HEK293T (cell line): ENCODE measurements around the gene KCNQ1OT1.

Source experiments
- CTCF ChIA-PET: fragments of 350-600 bp; formaldehyde crosslinking; extraction: SDS; loops from one replicate; lab custom pipeline; 2021; ENCODE audit warnings: antibody characterized with exemption, inconsistent platforms; lab: Yijun Ruan, JAX
- POLR2A ChIA-PET: fragments of 350-600 bp; formaldehyde crosslinking; extraction: SDS; loops from one replicate; lab custom pipeline; 2020; ENCODE audit warnings: antibody characterized with exemption, inconsistent platforms; lab: Yijun Ruan, JAX
- DNase-seq: peaks from one replicate; pipeline ENCODE4 v3.0.0; 2012; ENCODE audit warnings: mixed read lengths; ENCODE audit errors: extremely low spot score
- ARNT ChIP-seq: fragments of 450-650 bp; IDR thresholded peaks from 2 replicates; pipeline ENCODE4 v1.6.1; 2017; ENCODE audit warnings: mild to moderate bottlenecking
- BHLHE40 ChIP-seq: fragments of 450-650 bp; IDR thresholded peaks from 2 replicates; pipeline ENCODE4 v1.6.1; 2016; ENCODE audit warnings: mild to moderate bottlenecking, moderate library complexity, borderline replicate concordance
- CTBP1 ChIP-seq: fragments of 450-650 bp; IDR thresholded peaks from 2 replicates; pipeline ENCODE4 v1.6.1; 2016; ENCODE audit warnings: borderline replicate concordance
- ELF4 ChIP-seq: fragments of 450-650 bp; IDR thresholded peaks from 2 replicates; pipeline ENCODE4 v1.6.1; 2017; ENCODE audit warnings: antibody characterized with exemption
- FOXA1 ChIP-seq: fragments of 450-650 bp; IDR thresholded peaks from 2 replicates; pipeline ENCODE4 v1.6.1; 2016; ENCODE audit warnings: mild to moderate bottlenecking
- FOXK2 ChIP-seq: fragments of 450-650 bp; IDR thresholded peaks from 2 replicates; pipeline ENCODE4 v1.6.1; 2016; ENCODE audit warnings: mild to moderate bottlenecking
- FOXM1 ChIP-seq: fragments of 450-650 bp; IDR thresholded peaks from 2 replicates; pipeline ENCODE4 v1.6.1; 2017; ENCODE audit warnings: mild to moderate bottlenecking, borderline replicate concordance
- HDGF ChIP-seq: fragments of 450-650 bp; IDR thresholded peaks from 2 replicates; pipeline ENCODE4 v1.6.1; 2017; ENCODE audit warnings: antibody characterized with exemption, borderline replicate concordance
- L3MBTL2 ChIP-seq: fragments of 450-650 bp; conservative IDR thresholded peaks from 2 replicates; pipeline ENCODE4 v1.6.1; 2016; ENCODE audit warnings: mild to moderate bottlenecking
- LEF1 ChIP-seq: fragments of 450-650 bp; IDR thresholded peaks from 2 replicates; pipeline ENCODE4 v1.6.1; 2017; ENCODE audit warnings: mild to moderate bottlenecking, borderline replicate concordance
- NFRKB ChIP-seq: fragments of 450-650 bp; IDR thresholded peaks from 2 replicates; pipeline ENCODE4 v1.6.1; 2016; ENCODE audit warnings: mild to moderate bottlenecking, moderate library complexity
- SP1 ChIP-seq: fragments of 450-650 bp; IDR thresholded peaks from 2 replicates; pipeline ENCODE4 v1.6.1; 2017
- SUZ12 ChIP-seq: fragments of 450-650 bp; IDR thresholded peaks from 2 replicates; pipeline ENCODE4 v1.6.1; 2016; ENCODE audit warnings: mild to moderate bottlenecking
- TARDBP ChIP-seq: fragments of 450-650 bp; IDR thresholded peaks from 2 replicates; pipeline ENCODE4 v1.6.1; 2016
- ZNF384 ChIP-seq: fragments of 450-650 bp; IDR thresholded peaks from 2 replicates; pipeline ENCODE4 v1.6.1; 2016
- TF ChIP-seq, protein P1 (sequence below): fragments of 450-650 bp; IDR thresholded peaks from 2 replicates; pipeline ENCODE4 v1.6.1; 2016

Gene KCNQ1OT1

DNA sequence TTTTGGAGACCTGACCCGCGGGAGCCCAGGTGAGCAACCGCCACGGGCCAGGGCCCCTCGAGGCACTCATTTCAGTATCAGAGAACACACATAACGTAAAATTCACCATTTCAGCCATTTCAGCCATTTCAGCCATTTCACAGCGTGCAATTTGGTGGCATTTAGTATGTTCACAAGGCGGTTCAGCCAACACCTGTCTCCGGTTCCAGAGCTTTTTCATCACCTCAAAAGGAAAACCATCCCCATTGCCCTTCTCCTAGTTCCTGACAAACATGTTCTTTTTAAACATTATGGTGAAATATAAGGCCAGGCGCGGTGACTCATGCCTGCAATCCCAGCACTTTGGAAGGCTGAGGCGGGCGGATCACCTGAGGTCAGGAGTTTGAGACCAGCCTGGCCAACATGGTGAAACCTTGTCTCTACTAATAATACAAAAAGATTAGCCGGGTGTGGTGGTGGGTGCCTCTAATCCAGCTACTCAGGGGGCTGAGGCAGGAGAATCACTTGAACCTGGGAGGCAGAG lies 135.7 kb downstream of the KCNQ1OT1 start:
- TF ChIP-seq L3MBTL2 (no peak), TARDBP (no peak), SUZ12 (no peak), ARNT (no peak), HDGF (no peak), SP1 (no peak), NFRKB (no peak), FOXM1 (no peak), FOXK2 (no peak), FOXA1 (no peak), ELF4 (no peak), LEF1 (no peak), CTBP1 (no peak), BHLHE40 (no peak), ZNF384 (no peak)
- TF ChIP-seq, protein P1, sequence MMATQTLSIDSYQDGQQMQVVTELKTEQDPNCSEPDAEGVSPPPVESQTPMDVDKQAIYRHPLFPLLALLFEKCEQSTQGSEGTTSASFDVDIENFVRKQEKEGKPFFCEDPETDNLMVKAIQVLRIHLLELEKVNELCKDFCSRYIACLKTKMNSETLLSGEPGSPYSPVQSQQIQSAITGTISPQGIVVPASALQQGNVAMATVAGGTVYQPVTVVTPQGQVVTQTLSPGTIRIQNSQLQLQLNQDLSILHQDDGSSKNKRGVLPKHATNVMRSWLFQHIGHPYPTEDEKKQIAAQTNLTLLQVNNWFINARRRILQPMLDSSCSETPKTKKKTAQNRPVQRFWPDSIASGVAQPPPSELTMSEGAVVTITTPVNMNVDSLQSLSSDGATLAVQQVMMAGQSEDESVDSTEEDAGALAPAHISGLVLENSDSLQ: no peak
- no peak for DNase-seq
- CTCF ChIA-PET: no interaction called here
- POLR2A ChIA-PET: no interaction called here

DNA sequence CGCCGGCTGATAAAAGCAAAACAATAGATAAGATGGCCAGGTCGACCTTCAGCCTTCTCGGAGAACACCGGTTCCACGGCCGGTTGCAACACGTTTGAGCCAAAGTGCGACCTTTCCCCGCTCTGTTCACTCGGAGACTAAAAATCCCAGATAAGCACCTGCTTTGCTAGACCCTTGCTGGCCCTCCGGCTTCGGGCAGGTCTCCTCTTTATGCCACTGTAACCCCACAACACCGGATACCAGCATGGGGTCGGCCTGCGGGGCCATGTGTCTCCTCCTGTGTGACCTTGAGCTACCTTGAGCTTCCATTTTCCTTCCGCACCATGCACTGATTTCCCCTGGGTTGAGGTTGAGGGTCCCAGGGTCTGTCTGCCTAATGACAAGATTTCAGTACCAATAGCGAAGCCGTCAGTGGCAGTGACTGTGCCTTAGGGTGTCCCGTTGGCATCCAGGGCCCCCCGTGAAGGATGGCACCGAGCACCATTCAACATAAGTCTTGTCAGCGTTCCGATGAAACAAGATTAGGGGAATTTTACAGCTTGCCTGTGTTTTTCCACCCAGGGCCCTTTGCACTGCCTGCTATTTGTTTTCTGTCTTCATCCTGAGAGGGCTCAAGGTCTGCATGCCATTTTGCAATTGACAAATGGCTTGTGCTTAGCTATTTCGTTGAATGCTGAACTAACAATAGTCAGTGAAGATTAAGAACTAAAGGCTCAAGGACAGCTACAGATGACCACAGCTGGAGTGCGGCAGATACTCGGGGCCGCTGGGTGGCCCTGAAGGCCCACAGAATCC lies 136.4 kb downstream of the KCNQ1OT1 start:
- TF ChIP-seq, protein P1: no peak
- TF ChIP-seq ZNF384 (no peak), TARDBP (no peak), ARNT (no peak), FOXA1 (no peak), HDGF (no peak), SP1 (no peak), FOXK2 (no peak), NFRKB (no peak), FOXM1 (no peak), CTBP1 (no peak), ELF4 (no peak), BHLHE40 (no peak), LEF1 (no peak), SUZ12 (no peak), L3MBTL2 (no peak)
- ChIA-PET POLR2A (no interaction called here), CTCF (no interaction called here)
- no peak for DNase-seq

DNA sequence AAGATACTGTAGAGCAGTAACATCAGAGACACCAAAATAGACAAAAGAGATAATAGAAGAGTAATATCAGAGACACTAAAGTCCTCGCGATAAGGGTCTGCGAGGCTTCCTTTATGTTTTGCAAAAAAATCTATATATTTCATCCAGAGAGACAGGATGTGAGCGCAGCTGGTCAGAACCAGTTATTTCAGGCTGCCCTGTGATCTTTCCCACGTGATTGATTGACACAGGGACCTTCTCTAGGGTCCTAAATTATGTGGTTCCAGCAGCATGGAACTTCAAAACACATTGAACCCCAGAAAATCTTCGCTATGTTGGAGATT lies 136.9 kb downstream of the KCNQ1OT1 start:
- ChIA-PET CTCF (no interaction called here), POLR2A (no interaction called here)
- no peak for TF ChIP-seq FOXM1
- no peak for TF ChIP-seq LEF1
- TF ChIP-seq L3MBTL2: no peak
- TF ChIP-seq ELF4: no peak
- TF ChIP-seq ZNF384: no peak
- TF ChIP-seq SUZ12: no peak
- TF ChIP-seq FOXA1: no peak
- no peak for TF ChIP-seq TARDBP
- TF ChIP-seq FOXK2: no peak
- DNase-seq: no peak

DNA sequence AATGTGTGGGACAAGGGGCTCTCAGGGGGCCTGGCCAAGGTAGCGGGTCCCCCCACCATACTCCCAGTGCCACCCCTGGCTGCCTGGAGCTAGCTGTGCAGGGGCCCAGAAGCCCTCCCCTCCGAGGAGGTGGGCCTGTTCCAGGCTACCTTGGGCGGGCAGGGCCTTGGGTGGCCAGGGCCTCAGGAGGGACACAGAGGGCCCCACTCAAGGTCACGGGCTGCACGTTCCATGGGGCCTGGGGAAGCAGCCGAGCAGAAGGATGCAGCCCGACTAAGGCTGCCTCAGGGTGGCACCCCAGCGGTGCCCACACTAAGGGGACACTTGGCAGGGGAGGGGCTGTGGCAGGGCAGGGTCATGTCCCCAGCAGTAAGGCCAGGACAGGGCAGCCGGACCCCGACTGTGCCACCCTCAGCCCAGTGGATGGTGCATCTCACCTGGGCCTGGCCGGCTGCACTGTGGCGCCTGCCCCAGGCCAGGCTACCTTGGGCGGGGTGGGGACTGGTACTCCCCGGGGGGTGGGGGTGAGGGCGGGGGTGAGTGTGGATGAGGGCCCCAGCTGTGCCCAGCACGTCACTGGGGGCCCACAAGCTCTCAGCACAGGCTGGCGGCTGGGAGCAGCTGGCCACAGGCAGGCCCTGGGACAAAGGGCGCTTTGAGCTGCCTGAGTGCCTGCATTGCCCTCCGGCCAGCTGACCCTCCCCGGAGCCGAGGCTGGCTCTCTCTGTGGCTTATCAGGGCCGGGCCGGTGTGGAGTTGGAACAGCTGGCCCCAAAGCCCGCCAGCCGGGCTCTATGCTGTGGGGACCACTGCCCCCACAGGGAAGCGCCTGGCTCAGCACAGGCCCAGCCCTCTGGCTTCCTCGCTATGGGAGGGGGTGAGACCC lies 137.9 kb downstream of the KCNQ1OT1 start:
- DNase-seq: no peak
- POLR2A ChIA-PET: no interaction called here
- TF ChIP-seq HDGF: no peak
- TF ChIP-seq TARDBP: no peak
- no peak for TF ChIP-seq FOXM1
- TF ChIP-seq ARNT: no peak
- TF ChIP-seq NFRKB: no peak
- TF ChIP-seq L3MBTL2: no peak
- no peak for TF ChIP-seq ZNF384
- TF ChIP-seq SP1: no peak
- no peak for TF ChIP-seq SUZ12
- CTCF ChIA-PET: no interaction called here

DNA sequence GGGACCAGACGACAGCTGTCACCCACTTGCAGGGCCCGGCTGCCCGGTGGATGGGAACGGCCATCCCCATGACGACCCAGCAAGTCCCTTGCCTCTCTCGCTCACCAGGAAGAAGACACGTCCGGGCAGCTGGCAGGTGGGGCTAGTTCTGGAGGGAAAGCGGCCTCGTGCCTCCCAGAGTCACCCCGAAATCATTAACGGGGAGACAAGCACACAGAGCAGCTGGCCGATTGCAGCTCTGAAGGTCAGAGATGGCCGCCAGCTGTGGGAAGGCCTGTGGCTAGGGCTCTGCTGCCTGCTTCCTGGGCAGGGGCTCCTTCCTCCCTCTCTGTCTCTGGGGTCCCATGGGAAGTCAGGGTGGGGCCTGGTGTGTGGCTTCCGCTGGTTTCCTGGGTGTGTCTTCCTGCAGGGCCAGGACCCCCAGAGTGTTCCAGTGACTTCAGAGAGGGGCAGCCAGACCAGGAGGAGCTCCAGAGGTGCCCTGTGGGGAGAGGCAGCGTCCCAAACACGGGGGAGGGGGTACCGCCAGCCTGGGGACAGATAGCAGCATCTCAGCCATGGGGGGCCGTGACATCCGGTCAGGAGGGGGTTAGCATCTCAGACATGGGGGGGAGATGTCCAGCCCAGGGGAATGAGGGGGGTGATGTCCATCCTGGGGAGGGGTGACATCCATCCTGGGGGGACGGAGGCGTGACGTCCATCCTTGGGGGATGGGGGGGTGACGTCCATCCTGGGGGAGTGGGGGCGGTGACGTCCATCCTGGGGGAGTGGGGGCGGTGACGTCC lies 140.1 kb downstream of the KCNQ1OT1 start:
- TF ChIP-seq SP1: no peak
- ChIA-PET CTCF (no interaction called here), POLR2A (no interaction called here)
- DNase-seq: no peak

DNA sequence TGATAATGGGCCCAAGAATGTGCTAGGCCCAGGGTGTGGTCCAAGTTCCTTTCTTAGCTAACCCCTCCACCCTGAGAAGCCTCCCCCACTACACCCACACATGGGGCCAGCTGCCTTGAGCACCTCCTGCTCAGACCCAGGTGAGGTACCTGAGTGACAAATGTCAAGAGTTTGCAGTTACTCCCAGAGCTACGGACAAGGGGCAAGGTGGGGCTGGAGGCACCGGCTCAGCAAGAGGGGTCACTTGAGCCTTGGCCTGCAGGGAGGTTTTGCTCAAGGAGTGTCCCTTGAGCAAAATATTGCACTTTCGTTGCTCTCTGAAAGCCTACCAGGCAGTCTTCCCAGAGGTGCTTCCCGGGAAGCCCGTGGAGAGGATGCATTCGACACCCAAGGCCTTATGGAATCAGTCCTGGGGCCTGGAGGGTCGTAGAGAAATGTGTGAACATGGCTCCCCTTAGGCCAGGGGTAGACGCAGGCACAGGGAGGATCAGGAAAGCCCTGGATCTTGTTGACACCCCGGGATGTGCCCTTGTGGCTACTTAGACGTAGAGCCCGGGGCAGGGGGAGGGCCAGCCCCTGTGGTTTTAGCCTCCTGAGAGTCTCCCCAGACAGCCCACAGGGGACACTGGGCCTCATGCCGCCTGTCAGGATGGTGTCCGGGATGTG lies 140.8 kb downstream of the KCNQ1OT1 start:
- CTCF ChIA-PET: no interaction called here
- DNase-seq: no peak
- TF ChIP-seq FOXK2: no peak
- TF ChIP-seq TARDBP: no peak
- TF ChIP-seq SUZ12: no peak
- POLR2A ChIA-PET: no interaction called here
